ENCODE results near the gene NUTF2.
"Not testable (repeated sequence)": the region's sequence is repeated elsewhere in the genome, so short reads cannot be mapped to it uniquely, and the experiment has no call there.

NUTF2 gene

DNA sequence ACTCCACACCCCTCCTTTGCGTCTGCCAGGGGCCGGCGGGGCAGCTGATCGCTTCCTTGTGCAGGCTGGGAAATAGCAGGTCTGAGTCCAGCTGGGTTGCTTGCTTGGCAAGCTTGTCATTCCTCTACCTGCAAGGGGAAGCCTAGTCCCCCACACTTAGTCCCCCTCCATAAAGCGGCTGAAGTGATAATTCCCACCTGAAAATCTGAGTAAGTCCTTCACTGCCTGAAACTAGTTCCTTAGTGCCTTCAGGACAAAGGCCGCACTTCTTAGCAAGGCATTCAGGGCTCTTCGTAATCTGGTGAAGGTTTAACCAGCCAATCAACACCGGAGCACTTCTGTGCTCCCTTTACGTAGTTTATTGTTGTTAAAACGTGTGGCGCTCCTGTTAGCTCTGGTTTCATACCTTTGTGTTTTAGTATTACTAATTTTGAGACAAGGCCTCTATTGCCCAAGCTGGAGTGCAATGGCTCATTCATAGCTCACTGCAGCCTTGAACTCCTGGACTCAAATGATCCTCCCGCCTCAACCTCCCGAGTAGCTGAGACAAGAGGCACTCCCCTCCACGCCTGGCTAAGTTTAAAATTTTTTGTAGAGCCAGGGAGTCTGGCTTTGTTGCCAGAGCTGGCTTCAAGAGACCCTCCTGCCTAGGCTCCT is 47.1 kb downstream of the NUTF2 start:
- Histone ChIP-seq H3K36me3 (ENCODE audit: insufficient read depth, low read length) (no peaks in the 10 kb centered on the region), H3K9ac (ENCODE audit: low read depth, low read length) (peak overlapping the region; percentile 97), H3K4me1 (ENCODE audit: insufficient read depth, low read length) (no peaks in the 10 kb centered on the region; the same call in 1 of the 2 replicates), H3K9me3 (ENCODE audit: control insufficient read depth, insufficient read depth, low read length) (no peaks in the 10 kb centered on the region)

DNA sequence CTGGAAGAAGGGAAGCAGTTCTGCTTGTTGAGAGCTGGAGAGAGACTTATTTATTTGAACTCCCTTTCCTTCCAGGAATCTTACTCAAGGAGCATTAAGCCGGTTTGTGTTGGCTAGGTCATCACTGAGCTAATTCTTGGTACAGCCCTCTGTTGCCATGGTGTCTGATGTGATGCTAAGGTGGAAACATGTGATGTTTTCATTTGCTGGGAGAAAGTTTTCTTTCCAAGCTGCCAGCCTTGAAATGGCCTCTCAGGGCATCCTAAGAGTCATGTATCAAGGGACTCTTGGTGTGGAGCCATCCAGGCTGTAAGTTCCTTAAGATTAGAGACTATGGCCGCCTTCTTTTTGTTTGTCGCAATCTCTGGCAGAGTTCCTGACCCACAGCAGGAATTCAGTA is 50.5 kb downstream of the NUTF2 start:
- no peaks in the 10 kb centered on the region; the same call in 1 of the 2 replicates for H3K4me1 ChIP-seq (ENCODE audit: insufficient read depth, low read length)
- H3K36me3 ChIP-seq (ENCODE audit: insufficient read depth, low read length) = no peaks in the 10 kb centered on the region
- no peak overlapping the region for H3K9ac ChIP-seq (ENCODE audit: low read depth, low read length)
- H3K9me3 ChIP-seq (ENCODE audit: control insufficient read depth, insufficient read depth, low read length) = no peaks in the 10 kb centered on the region

DNA sequence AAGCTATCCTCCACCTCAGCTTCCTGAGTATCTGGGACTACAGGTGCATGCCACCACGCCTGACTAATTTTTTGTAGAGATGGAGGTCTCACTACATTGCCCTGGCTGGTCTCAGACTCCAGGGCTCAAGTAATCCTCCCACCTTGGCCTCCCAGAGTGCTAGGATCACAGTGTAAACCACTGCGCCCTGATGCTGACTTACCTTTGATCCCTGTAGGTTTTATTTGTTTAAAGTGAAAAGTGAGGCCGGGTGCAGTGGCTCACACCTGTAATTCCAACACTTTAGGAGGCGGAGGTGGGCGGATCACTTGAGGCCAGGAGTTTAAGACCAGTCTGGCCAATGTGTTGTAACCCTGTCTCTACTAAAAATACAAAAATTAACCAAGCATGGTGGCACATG is 55.0 kb downstream of the NUTF2 start:
- no peaks in the 10 kb centered on the region for H3K9me3 ChIP-seq (ENCODE audit: control insufficient read depth, insufficient read depth, low read length)
- no peaks in the 10 kb centered on the region for H3K36me3 ChIP-seq (ENCODE audit: insufficient read depth, low read length)
- H3K4me1 ChIP-seq (ENCODE audit: insufficient read depth, low read length) = no peaks in the 10 kb centered on the region
- no peak overlapping the region for H3K9ac ChIP-seq (ENCODE audit: low read depth, low read length)

DNA sequence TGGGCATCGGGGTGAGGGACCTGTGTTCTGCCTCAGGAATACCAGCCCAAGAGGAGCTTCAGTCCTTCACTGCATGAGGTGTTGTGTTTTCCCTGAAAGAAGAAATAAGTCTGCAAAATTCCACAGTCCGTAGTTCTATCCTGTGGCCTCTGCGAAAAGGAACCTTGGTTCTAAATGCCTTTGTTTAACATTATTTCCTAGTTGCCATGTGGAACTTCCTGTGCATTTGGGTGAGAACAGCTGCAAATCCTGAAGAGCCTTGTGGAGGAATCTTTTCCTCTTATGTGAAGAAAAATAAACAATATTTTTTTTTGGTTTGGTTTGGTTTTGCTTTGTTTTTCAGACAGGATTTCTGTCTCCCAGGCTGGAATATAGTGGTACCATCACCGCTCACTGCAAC is 56.1 kb downstream of the NUTF2 start:
- H3K36me3 ChIP-seq (ENCODE audit: insufficient read depth, low read length) = no peaks in the 10 kb centered on the region
- no peaks in the 10 kb centered on the region for H3K4me1 ChIP-seq (ENCODE audit: insufficient read depth, low read length)
- no peak overlapping the region for H3K9ac ChIP-seq (ENCODE audit: low read depth, low read length)
- H3K9me3 ChIP-seq (ENCODE audit: control insufficient read depth, insufficient read depth, low read length) = no peaks in the 10 kb centered on the region

DNA sequence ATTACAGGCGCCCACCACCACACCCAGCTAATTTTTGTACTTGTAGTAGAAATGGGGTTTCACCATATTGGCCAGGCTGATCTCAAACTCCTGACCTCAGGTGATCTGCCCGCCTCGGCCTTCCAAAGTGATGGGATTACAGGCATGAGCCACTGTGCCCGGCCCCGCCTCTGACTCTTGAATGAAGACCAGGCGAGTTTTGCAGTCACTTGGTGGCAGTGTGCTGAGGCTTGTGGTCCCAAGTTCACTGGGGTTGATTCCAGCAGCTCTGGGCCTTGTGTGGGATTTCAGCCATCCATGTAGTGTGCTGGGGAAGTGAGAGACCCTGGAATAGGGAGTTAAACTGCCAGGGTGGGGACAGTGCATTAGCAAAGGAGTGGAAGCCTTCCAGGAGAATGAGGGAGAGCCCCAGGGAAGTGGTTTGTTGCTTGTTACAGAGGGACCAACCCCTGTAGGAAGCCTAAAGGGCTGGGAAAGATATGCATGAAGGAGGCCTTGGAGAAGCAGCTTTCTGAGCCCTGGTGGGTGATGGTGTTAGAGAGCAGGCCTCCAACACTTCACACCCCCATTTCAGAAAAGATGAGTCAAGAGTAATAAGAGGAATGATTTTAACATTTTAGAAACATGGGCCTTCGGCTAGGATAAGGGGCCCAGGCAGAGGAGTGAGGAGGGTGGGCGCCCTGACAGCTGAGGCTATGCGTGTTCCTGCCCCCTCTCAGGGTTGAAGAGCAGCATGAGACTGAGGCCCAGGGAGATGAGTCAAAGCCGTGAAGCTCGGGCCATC is 60.9 kb downstream of the NUTF2 start:
- Histone ChIP-seq H3K4me1 (ENCODE audit: insufficient read depth, low read length) (no peaks in the 10 kb centered on the region), H3K36me3 (ENCODE audit: insufficient read depth, low read length) (peaks cover 9% of the 10 kb centered on the region; the same call in 1 of the 2 replicates)

DNA sequence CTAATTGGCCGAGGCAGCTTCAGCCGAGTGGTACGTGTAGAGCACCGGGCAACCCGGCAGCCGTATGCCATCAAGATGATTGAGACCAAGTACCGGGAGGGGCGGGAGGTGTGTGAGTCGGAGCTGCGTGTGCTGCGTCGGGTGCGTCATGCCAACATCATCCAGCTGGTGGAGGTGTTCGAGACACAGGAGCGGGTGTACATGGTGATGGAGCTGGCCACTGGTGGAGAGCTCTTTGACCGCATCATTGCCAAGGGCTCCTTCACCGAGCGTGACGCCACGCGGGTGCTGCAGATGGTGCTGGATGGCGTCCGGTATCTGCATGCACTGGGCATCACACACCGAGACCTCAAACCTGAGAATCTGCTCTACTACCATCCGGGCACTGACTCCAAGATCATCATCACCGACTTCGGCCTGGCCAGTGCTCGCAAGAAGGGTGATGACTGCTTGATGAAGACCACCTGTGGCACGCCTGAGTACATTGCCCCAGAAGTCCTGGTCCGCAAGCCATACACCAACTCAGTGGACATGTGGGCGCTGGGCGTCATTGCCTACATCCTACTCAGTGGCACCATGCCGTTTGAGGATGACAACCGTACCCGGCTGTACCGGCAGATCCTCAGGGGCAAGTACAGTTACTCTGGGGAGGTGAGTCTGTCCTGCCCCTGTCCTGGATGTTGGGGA is 62.5 kb downstream of the NUTF2 start:
- Histone ChIP-seq H3K4me1 (ENCODE audit: insufficient read depth, low read length) (no peaks in the 10 kb centered on the region), H3K9me3 (ENCODE audit: control insufficient read depth, insufficient read depth, low read length) (no peaks in the 10 kb centered on the region), H3K36me3 (ENCODE audit: insufficient read depth, low read length) (peaks cover 9% of the 10 kb centered on the region; the same call in 1 of the 2 replicates), H3K9ac (ENCODE audit: low read depth, low read length) (no peak overlapping the region)

More for the DNA sequence above, 60.9 kb downstream of the NUTF2 start:
- no peaks in the 10 kb centered on the region for H3K9me3 ChIP-seq (ENCODE audit: control insufficient read depth, insufficient read depth, low read length)
- no peak overlapping the region for H3K9ac ChIP-seq (ENCODE audit: low read depth, low read length)

DNA sequence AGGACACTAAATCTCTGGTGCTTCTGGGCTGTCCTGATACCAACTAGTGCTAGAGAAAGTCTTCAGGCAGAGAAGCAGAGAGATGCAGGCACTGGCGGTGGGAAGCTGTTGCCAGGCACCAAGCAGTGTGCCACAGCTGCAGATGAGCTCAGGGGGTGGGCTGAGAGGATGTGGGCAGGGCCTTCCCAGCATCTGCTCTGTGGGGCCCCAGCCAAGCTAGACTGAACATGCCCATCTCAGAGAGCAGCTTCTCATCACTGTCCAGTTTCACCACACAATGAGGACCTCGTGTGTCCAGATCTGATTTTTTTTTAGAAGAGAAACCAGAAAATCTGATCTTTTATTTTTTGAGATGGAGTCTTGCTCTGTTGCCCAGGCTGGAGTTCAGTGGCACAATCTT is 63.4 kb downstream of the NUTF2 start:
- H3K9ac ChIP-seq (ENCODE audit: low read depth, low read length) = no peak overlapping the region
- no peaks in the 10 kb centered on the region for H3K9me3 ChIP-seq (ENCODE audit: control insufficient read depth, insufficient read depth, low read length)
- peaks cover 6% of the 10 kb centered on the region for H3K4me1 ChIP-seq (ENCODE audit: insufficient read depth, low read length)
- H3K36me3 ChIP-seq (ENCODE audit: insufficient read depth, low read length) = peaks cover 9% of the 10 kb centered on the region; the same call in 1 of the 2 replicates

DNA sequence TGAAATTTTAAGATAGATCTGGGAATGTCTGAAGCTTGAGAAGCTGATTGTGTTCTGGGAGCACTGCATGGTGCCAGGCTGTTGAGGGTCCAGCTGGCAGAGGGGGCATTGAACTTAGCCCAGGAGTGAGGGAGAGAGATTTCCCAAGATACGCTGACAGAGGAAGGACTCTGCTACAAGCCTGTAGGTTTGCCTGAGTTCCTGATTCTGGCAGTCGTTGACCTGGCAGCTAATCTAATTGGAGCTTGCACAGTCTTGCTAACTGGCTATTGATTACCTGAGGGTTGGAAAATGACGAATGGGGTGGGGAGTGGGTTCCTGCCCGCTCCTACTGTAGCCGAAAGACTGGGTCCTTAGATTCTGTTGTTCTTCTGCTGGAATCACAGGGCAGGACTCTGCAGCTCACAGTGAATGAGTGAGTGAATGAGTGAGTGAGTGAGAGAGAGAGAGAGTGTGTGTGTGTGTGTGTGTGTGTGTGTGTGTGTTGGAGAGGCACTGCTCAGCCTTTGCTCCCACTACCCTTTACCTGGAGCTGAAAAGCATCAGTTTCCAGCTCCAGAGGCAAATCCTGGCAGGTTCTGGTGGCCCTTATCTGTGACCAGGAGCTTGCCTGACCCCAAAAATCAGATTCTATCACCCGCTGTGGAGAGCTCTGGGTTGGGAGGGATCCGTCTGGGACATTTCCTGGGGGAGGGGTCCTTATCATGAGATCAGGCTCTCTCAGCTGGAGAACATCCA is 68.2 kb downstream of the NUTF2 start:
- Histone ChIP-seq H3K9me3 (ENCODE audit: control insufficient read depth, insufficient read depth, low read length) (no peaks in the 10 kb centered on the region), H3K36me3 (ENCODE audit: insufficient read depth, low read length) (peaks cover under 1% of the 10 kb centered on the region; the same call in 1 of the 2 replicates), H3K4me1 (ENCODE audit: insufficient read depth, low read length) (peaks cover 17% of the 10 kb centered on the region), H3K9ac (ENCODE audit: low read depth, low read length) (no peak overlapping the region)

DNA sequence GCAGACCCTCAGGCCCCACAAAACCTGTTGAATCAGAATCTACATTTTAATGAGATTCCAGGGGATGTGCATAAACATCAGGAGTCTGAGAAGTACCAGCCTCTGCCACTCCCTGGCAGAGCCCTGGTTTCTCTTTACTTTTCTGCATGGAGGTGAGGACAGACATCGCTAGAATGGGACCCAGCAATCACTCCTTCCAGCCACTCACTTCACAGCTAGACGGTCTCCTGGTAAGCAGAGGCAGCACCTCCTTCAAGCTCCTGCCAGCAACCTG is 68.7 kb downstream of the NUTF2 start:
- H3K4me1 ChIP-seq (ENCODE audit: insufficient read depth, low read length) = peaks cover 17% of the 10 kb centered on the region
- H3K9me3 ChIP-seq (ENCODE audit: control insufficient read depth, insufficient read depth, low read length); H3K9ac ChIP-seq (ENCODE audit: low read depth, low read length); H3K36me3 ChIP-seq (ENCODE audit: insufficient read depth, low read length): not testable (repeated sequence)

DNA sequence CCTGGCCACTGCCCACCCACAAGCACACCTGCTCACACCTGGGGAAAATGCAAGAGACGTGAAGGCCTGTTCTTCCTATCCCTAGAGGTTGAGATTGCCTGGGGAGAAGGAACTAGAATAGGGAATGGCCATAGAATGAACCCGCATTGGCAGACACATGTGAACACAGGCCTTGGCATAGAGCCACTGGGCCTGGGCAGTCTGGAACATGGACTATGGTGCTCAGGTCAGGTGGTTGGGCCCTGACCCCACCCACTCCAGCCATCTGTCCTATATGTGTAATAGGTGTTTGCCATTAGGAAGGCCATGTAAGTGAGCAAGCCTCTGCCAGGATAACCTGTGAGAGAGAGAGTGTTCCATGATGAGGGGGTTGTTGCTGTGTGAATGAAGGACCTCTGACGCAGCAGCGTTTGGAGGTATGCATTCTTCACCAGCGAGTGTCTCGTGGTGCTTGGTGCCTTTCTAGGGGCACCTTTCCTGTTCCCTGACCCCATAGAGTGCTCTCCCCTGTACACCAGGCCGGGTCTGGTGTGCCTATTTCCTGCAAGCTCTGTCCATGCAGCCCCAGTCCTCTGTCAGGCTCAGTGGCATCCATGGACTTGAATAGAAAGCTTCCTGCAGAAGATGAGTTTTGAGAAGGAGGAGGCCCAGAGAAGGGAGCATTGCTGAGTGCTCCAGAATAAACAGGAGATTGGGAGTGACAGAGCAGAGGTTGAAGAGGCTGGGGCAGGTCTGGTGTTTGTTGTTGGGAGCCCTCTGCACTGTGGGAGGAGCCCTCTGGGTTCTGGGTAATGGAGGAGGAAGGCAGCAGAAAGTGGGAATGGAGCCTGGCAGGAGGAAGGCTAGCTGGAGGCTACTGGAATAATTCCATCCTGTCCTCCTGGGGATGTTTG is 69.3 kb downstream of the NUTF2 start:
- H3K4me1 ChIP-seq (ENCODE audit: insufficient read depth, low read length) = peaks cover 17% of the 10 kb centered on the region

DNA sequence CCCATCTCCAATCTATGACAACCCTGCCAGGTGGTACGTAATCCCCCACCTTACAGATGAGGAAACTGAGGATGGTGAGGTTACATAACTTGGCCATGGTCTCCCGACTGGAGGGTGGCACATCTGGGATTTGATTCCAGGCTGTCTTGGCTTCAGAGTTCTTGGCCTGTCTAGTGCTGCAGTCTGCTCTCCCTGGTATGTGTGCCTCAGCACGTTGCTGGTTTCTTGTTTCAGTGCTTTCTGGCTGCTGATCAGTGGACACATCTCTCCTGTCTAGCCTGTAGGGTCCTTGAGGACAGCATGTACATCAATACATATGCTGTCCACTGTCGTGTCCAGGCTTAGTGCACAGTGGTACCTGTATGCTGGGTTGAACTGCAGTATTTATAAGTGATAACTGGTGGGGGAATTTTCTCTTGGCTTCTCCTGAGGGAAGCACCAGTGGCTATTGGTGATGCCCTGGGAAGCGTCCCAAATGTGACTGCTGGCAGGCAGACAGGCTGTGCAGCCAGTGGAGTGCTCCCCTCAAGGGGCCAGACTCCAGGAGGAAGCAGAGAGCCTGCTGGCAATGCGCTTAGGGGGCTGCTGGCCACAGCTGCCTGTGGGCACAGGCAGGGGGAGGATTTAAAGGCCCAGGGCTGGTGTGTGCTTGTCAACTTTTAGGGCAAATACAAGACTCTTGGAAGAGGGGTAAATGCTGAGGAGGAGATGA is 70.6 kb downstream of the NUTF2 start:
- Histone ChIP-seq H3K4me1 (ENCODE audit: insufficient read depth, low read length) (peaks cover 17% of the 10 kb centered on the region), H3K36me3 (ENCODE audit: insufficient read depth, low read length) (peaks cover 5% of the 10 kb centered on the region), H3K9me3 (ENCODE audit: control insufficient read depth, insufficient read depth, low read length) (no peaks in the 10 kb centered on the region), H3K9ac (ENCODE audit: low read depth, low read length) (no peak overlapping the region)

More for the DNA sequence above, 69.3 kb downstream of the NUTF2 start:
- Histone ChIP-seq H3K36me3 (ENCODE audit: insufficient read depth, low read length) (no peaks in the 10 kb centered on the region; the same call in 1 of the 2 replicates), H3K9ac (ENCODE audit: low read depth, low read length) (no peak overlapping the region), H3K9me3 (ENCODE audit: control insufficient read depth, insufficient read depth, low read length) (no peaks in the 10 kb centered on the region)

DNA sequence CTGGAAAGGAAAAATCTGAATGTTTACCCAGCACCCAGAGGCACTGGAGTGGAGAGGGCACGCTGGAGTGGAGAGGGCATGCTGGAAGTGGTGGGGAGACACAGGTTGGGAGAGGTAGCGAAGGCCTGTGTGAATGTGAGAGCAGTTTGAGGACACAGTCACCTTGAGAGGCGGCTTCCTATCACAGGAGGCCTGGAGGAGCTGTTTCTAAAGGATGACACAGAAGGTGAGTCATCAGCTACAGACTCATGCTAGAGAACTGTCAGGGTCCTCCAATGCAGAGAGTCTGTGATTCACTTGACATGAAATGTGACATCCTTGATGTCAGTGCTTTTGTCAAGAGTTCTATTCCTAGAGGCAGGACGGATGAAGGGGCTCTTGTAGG is 71.1 kb downstream of the NUTF2 start:
- Histone ChIP-seq H3K4me1 (ENCODE audit: insufficient read depth, low read length) (peaks cover 17% of the 10 kb centered on the region), H3K9me3 (ENCODE audit: control insufficient read depth, insufficient read depth, low read length) (no peaks in the 10 kb centered on the region), H3K36me3 (ENCODE audit: insufficient read depth, low read length) (peaks cover 7% of the 10 kb centered on the region), H3K9ac (ENCODE audit: low read depth, low read length) (no peak overlapping the region)

DNA sequence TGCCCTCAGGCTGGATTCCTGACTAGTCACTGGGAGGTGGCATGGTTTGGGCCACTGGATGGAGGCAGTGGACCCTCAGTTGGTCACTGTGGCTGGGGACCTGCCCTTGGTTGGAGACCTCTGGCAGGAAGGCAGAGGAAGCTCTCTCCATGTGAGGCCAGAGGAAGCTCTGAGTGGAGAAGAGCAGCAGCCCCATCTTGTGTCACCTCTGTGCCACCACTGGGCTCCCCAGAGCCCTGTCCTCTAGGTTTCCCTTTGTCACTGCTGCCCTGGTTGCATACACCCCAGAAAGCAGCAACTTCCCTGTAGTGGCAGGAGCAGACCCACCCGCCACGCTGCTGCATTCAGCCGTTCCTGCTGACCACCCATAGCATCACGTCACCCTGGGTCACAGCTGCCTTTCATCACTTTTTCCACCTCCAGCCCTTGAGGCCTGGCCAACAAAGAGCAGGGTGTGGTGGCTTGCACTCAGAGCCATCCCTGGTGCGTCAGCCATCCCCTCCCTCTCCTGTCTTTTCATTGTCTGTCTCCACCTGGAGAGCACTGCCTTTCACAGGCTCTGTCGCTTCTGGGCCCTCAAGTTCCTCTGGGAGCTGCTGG is 73.0 kb downstream of the NUTF2 start:
- peaks cover 16% of the 10 kb centered on the region for H3K4me1 ChIP-seq (ENCODE audit: insufficient read depth, low read length)
- peaks cover 7% of the 10 kb centered on the region for H3K36me3 ChIP-seq (ENCODE audit: insufficient read depth, low read length)
- no peaks in the 10 kb centered on the region for H3K9me3 ChIP-seq (ENCODE audit: control insufficient read depth, insufficient read depth, low read length)
- H3K9ac ChIP-seq (ENCODE audit: low read depth, low read length) = no peak overlapping the region
